BLaER1 (cell line): Measurements from ENCODE around the gene AKAP3.

ENCODE experiments used
- H3K27ac ChIP-seq: shearing (Covaris generic); formaldehyde crosslinking; 2 replicates; pipeline ENCODE4 v1.8.1; 2022
- H3K27me3 ChIP-seq: shearing (Covaris generic); formaldehyde crosslinking; 2 replicates; pipeline ENCODE4 v1.8.1; 2022
- H3K36me3 ChIP-seq: shearing (Covaris generic); formaldehyde crosslinking; 2 replicates; pipeline ENCODE4 v1.8.1; 2022
- H3K4me1 ChIP-seq: shearing (Covaris generic); formaldehyde crosslinking; 2 replicates; pipeline ENCODE4 v1.8.1; 2022
- H3K4me2 ChIP-seq: shearing (Covaris generic); formaldehyde crosslinking; 2 replicates; pipeline ENCODE4 v1.8.1; 2022
- H3K4me3 ChIP-seq: shearing (Covaris generic); formaldehyde crosslinking; 2 replicates; pipeline ENCODE4 v1.8.1; 2022
- H3K9ac ChIP-seq: shearing (Covaris generic); formaldehyde crosslinking; 2 replicates; pipeline ENCODE4 v1.8.1; 2022
- H3K9me3 ChIP-seq: shearing (Covaris generic); formaldehyde crosslinking; 2 replicates; pipeline ENCODE4 v1.8.1; 2022
- H4K20me1 ChIP-seq: shearing (Covaris generic); formaldehyde crosslinking; 2 replicates; pipeline ENCODE4 v1.8.1; 2022
- Cebpa-rat ChIP-seq: shearing (Covaris generic); IDR thresholded peaks from 2 replicates; pipeline ENCODE4 v1.8.1; 2022

Gene AKAP3

GRCh38 chr12:4648501-4649357 lies at the start of gene AKAP3, which contains the start of gene NDUFA9:
Gene AKAP3, minus strand, starts transcription at chr12:4649051. Its CDS starts 10,855 bp downstream, at chr12:4638196.
Gene NDUFA9, plus strand, starts transcription at chr12:4649114. Its CDS starts 13 bp downstream, at chr12:4649127.
- no peaks in the 10 kb centered on the region for H3K27me3 ChIP-seq
- peaks cover 31% of the 10 kb centered on the region for H4K20me1 ChIP-seq
- H3K4me3 ChIP-seq = peak within 1 kb of the TSS; percentile 79
- H3K27ac ChIP-seq = peak within 1 kb of the TSS; percentile 89
- H3K9me3 ChIP-seq = no peaks in the 10 kb centered on the region
- peak within 1 kb of the TSS; percentile 97 for H3K4me2 ChIP-seq
- TF ChIP-seq Cebpa-rat = no peak
- peak within 1 kb of the TSS; percentile 90 for H3K9ac ChIP-seq
- H3K4me1 ChIP-seq = peaks cover 30% of the 10 kb centered on the region
- H3K36me3 ChIP-seq = peaks cover 18% of the 10 kb centered on the region; the same call in 1 of the 2 replicates

- H3K36me3 ChIP-seq = peaks cover 86% of the 10 kb centered on the region
- H3K9ac ChIP-seq = no peak overlapping the region
- H3K4me1 ChIP-seq = no peaks in the 10 kb centered on the region
- no peak for TF ChIP-seq Cebpa-rat
- H3K9me3 ChIP-seq = 0 out of 2 replicates have a peak, but pooled peaks cover 5% of the 10 kb centered on the region
- H3K4me2 ChIP-seq = no peak overlapping the region
- no peaks in the 10 kb centered on the region for H4K20me1 ChIP-seq
- H3K27me3 ChIP-seq = no peaks in the 10 kb centered on the region
- no peak overlapping the region for H3K4me3 ChIP-seq
- H3K27ac ChIP-seq = no peak overlapping the region
These were observed 41.9 kb upstream of the AKAP3 start for GRCh38 chr12:4690760-4691159.

GRCh38 chr12:4685317-4685716 lies 36.5 kb upstream of the AKAP3 start:
- Histone ChIP-seq H3K4me1 (no peaks in the 10 kb centered on the region), H4K20me1 (no peaks in the 10 kb centered on the region), H3K9ac (no peak overlapping the region), H3K4me3 (no peak overlapping the region), H3K27me3 (no peaks in the 10 kb centered on the region), H3K4me2 (no peak overlapping the region), H3K9me3 (0 out of 2 replicates have a peak, but pooled peaks cover 5% of the 10 kb centered on the region), H3K36me3 (peaks cover 83% of the 10 kb centered on the region), H3K27ac (no peak overlapping the region)
- no peak for TF ChIP-seq Cebpa-rat

- Histone ChIP-seq H3K4me2 (no peak overlapping the region), H3K27me3 (no peaks in the 10 kb centered on the region), H3K9me3 (no peaks in the 10 kb centered on the region; the same call in 1 of the 2 replicates), H3K27ac (no peak overlapping the region), H3K36me3 (peaks cover 63% of the 10 kb centered on the region), H3K9ac (no peak overlapping the region), H3K4me3 (no peak overlapping the region), H3K4me1 (no peaks in the 10 kb centered on the region), H4K20me1 (no peaks in the 10 kb centered on the region)
- TF ChIP-seq Cebpa-rat = no peak
These were observed 32.9 kb upstream of the AKAP3 start for GRCh38 chr12:4681732-4682131.

GRCh38 chr12:4679711-4680110 lies 30.9 kb upstream of the AKAP3 start:
- H3K27ac ChIP-seq = no peak overlapping the region
- H3K4me2 ChIP-seq = no peak overlapping the region
- H3K9me3 ChIP-seq = no peaks in the 10 kb centered on the region; the same call in 1 of the 2 replicates
- H3K27me3 ChIP-seq = no peaks in the 10 kb centered on the region
- H3K9ac ChIP-seq = no peak overlapping the region
- H4K20me1 ChIP-seq = no peaks in the 10 kb centered on the region
- no peak for TF ChIP-seq Cebpa-rat
- H3K4me3 ChIP-seq = no peak overlapping the region
- peaks cover 43% of the 10 kb centered on the region for H3K36me3 ChIP-seq
- H3K4me1 ChIP-seq = no peaks in the 10 kb centered on the region

- peaks cover 6% of the 10 kb centered on the region for H4K20me1 ChIP-seq
- no peak overlapping the region for H3K9ac ChIP-seq
- H3K4me2 ChIP-seq = no peak overlapping the region
- H3K27ac ChIP-seq = no peak overlapping the region
- H3K9me3 ChIP-seq = no peaks in the 10 kb centered on the region
- H3K36me3 ChIP-seq = peaks cover 99% of the 10 kb centered on the region
- H3K27me3 ChIP-seq = no peaks in the 10 kb centered on the region
- H3K4me1 ChIP-seq = no peaks in the 10 kb centered on the region
- no peak overlapping the region for H3K4me3 ChIP-seq
- no peak for TF ChIP-seq Cebpa-rat
These were observed 16.4 kb upstream of the AKAP3 start for GRCh38 chr12:4665236-4665635.

- Histone ChIP-seq H3K4me1 (no peaks in the 10 kb centered on the region), H3K9ac (no peak overlapping the region), H3K9me3 (no peaks in the 10 kb centered on the region), H3K4me2 (no peak overlapping the region), H3K4me3 (no peak overlapping the region), H3K36me3 (peaks cover 99% of the 10 kb centered on the region), H4K20me1 (peaks cover 6% of the 10 kb centered on the region), H3K27me3 (no peaks in the 10 kb centered on the region), H3K27ac (no peak overlapping the region)
- no peak for TF ChIP-seq Cebpa-rat
These were observed 15.2 kb upstream of the AKAP3 start for GRCh38 chr12:4663971-4664505.

- Histone ChIP-seq H3K4me3 (no peak overlapping the region), H3K4me2 (no peak overlapping the region), H3K36me3 (peaks cover 66% of the 10 kb centered on the region), H3K9me3 (no peaks in the 10 kb centered on the region), H3K4me1 (peaks cover 20% of the 10 kb centered on the region), H3K27me3 (no peaks in the 10 kb centered on the region), H3K9ac (no peak overlapping the region), H4K20me1 (peaks cover 65% of the 10 kb centered on the region), H3K27ac (no peak overlapping the region)
- TF ChIP-seq Cebpa-rat = no peak
These were observed 4.8 kb upstream of the AKAP3 start for GRCh38 chr12:4653691-4654090.

GRCh38 chr12:4653257-4653656 lies 4.4 kb upstream of the AKAP3 start:
- no peak overlapping the region for H3K4me3 ChIP-seq
- H3K4me2 ChIP-seq = no peak overlapping the region
- peaks cover 23% of the 10 kb centered on the region for H3K4me1 ChIP-seq
- H3K9me3 ChIP-seq = no peaks in the 10 kb centered on the region
- no peak overlapping the region for H3K27ac ChIP-seq
- no peak overlapping the region for H3K9ac ChIP-seq
- TF ChIP-seq Cebpa-rat = no peak
- peaks cover 61% of the 10 kb centered on the region for H3K36me3 ChIP-seq
- H3K27me3 ChIP-seq = no peaks in the 10 kb centered on the region
- peaks cover 65% of the 10 kb centered on the region for H4K20me1 ChIP-seq

GRCh38 chr12:4649358-4649661 lies 459 bp upstream of the AKAP3 start:
- Histone ChIP-seq H3K4me2 (peak overlapping the region; percentile 97), H4K20me1 (peaks cover 37% of the 10 kb centered on the region), H3K36me3 (peaks cover 23% of the 10 kb centered on the region), H3K9me3 (no peaks in the 10 kb centered on the region), H3K9ac (peak overlapping the region; percentile 90), H3K4me3 (peak overlapping the region; percentile 79), H3K27me3 (no peaks in the 10 kb centered on the region), H3K27ac (peak overlapping the region; percentile 89), H3K4me1 (peaks cover 30% of the 10 kb centered on the region)
- TF ChIP-seq Cebpa-rat = no peak
